T47D (cell line): ENCODE measurements around the gene BID.
A peak's percentile ranks its signal among the peaks of the same experiment; 100 is the strongest.

Experiments
- DNase-seq, 2 experiments: peaks; one replicate each; pipeline versions ENCODE4 v3.0.0 to v3.0.0-alpha.2; 2011 to 2012; ENCODE audit warnings: low read depth in 1 of 2, low spot score in 1 of 2
- JUND ChIP-seq: IDR thresholded peaks from 2 replicates; pipeline ENCODE4 v1.6.1; 2012; ENCODE audit warnings: low read depth
- in situ Hi-C: cut with HindIII; loops from 2 replicates; pipeline ENCODE4 v1.10.0; 2016; ENCODE audit warnings: low sequenced_read_pairs, low pct_unique_long_range_greater_than_20kb

Gene BID

DNA sequence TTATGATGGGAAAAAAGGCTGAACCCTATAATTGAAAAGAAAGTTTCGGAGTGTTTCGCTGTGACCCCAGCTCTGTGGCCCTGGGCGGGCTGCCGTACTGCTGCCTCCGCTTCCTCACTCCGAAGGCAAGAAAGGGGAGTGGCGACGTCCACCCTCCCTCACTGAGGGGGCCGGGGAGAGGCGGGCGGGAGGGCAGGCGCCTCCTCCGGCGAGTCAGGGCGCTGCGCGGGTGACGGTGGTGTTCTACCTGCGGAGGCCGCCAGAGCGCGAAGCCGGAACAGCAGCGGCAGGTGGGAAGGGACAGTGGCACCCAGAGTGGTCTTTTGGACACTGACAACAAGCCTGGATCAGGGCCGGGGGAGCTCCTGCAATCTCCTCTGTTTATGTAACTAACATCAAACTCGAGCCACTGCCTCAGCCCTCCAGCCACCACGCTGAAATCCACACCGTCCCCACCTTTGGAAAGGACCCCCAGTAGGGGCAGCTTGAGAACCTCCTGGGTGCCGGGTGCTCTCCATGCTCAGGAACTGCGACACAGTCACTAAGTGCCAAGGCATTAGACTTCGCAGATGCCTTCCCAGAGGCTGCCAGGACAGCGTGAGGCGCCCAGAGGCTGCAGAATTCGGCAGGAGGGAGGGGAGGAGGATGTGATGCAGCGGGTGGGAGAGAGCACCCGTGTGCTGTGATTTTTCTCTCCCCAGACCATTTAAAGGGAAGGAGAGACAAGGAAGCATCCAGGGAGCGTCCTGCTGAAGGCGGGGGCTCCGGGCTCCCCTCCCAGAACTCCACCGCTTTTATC, 25.5 kb downstream of the BID start:
- in situ Hi-C loops: no loop called here
- no peak for TF ChIP-seq JUND
- no peak for DNase-seq

DNA sequence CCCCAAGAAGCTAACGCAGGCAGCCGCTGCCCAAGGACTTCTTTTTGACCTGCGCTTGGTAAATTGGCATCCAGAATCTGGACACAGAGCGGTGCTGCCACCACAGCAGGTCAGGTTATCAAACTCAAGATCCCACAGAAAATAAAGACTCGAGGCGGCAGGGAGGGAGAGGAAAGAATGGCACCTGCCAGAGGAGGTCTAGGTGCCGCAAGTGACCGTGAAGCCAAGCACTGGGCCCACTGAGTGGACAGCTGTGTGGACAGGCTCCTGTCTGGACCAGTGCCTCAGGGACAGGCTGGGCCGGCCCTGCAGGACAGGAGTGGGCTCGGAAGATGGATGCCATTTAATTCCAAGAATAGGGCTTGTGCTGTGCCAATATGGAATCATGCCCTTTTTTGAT, 27.4 kb downstream of the BID start:
- no peak for TF ChIP-seq JUND
- in situ Hi-C loops: no loop called here
- DNase-seq: no peak

DNA sequence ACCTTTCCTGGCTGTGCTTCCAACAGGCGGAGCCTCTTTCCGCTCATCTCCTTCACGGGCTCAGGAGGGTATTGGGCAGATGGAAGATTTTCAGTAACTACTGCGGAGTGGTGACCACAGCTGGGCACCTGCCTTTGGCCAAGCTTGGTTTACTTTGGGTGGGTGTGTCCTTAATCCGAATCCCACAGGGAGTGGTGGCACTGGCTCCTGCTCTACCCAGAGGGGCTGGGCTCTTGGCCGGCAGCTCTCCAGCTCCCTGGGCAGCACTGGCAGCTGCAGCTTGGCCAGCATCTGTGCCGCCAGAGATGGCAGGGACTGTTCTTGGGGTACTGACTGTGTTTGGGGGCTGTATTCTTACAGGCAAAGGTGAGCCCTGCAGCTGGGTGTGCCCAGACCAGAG, 29.8 kb downstream of the BID start:
- TF ChIP-seq JUND: no peak
- in situ Hi-C loops: no loop called here
- DNase-seq: no peak

DNA sequence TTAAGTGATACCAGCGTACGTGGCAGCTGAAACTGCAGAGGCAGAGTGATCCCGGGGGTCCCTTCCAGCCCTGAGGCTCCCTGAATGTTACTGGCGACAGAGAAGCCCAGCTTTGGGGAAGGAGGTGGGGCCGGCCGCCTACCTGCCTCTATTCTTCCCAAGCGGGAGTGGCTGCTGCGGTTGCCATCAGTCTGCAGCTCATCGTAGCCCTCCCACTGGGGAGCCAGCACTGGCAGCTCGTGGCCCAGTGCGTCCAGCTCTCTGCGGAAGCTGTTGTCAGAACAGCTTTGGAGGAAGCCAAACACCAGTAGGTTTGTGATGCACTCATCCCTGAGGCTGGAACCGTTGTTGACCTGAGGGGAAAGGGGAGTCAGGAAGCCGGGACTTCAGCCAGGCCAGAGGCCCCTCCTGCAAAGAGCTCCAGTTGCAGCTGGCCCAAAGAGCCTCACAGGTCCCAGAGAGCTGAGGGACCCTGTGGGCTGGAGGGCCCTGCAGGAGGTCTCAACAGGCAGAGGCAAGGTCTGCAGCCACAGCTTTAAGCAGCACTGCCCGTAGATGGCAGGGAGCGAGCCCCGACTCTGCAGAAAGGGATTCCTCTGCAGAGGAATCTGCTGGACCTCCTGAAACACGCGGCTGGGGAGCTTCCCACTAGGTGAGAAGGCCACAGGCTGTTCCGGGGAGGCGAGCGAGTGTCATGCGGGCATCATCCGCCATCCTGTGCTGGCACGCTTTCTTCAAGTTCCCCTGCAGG, 30.4 kb downstream of the BID start:
- in situ Hi-C loops: no loop called here
- no peak for TF ChIP-seq JUND
- no peak for DNase-seq

DNA sequence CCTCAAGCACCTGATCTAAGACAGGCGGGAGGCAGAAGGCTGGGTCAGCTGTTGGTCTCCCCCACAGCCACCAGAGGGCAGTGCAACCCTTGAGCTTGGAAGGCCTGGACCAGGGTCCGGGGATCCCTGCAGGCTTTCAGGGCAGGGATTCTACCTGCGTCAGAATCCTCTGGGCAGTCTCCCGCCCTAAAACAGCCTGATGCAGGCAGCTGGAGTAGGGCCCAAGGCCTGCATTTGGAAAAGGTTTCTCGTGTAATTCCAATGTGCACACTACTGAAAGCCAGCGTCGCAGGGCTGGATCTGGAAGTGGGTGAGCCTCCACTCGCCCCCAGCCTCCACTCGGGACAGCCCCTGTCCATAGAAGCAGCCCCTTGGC, 31.8 kb downstream of the BID start:
- in situ Hi-C loops: no loop called here
- DNase-seq: peak; percentile 81 to 88
- no peak for TF ChIP-seq JUND

DNA sequence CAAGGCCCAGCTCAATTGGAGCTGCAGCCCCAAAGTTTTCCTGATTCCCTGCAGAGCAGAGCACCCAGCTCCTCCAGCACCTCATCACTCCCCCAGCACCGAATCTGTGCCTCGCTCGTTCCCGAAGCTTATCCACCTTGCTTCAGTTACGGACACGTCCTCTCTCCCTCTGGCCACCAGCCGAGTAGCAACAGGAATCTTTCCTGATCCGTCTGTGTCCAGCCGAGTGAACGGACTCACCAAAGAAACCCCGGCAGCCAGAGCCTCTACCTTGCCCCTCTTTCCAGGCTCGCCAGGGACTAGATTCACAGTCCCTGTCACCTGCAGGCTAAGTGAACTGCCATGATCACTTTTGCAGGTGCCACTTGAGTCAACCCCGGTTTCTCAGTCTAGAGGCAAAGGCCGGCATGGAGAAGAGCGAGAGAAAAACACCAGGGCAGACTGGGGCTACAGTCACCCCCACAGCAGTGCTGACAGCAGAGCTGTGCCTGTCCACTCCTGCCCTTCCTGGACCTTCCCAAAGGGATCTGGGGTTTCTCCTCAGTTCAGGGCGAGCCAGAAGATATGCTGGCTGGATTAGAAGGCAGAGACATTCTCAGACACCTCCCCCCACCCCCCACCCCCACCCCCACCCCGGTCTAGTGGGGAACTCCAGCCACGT, 32.3 kb downstream of the BID start:
- in situ Hi-C loops: no loop called here
- no peak for DNase-seq
- TF ChIP-seq JUND: no peak

DNA sequence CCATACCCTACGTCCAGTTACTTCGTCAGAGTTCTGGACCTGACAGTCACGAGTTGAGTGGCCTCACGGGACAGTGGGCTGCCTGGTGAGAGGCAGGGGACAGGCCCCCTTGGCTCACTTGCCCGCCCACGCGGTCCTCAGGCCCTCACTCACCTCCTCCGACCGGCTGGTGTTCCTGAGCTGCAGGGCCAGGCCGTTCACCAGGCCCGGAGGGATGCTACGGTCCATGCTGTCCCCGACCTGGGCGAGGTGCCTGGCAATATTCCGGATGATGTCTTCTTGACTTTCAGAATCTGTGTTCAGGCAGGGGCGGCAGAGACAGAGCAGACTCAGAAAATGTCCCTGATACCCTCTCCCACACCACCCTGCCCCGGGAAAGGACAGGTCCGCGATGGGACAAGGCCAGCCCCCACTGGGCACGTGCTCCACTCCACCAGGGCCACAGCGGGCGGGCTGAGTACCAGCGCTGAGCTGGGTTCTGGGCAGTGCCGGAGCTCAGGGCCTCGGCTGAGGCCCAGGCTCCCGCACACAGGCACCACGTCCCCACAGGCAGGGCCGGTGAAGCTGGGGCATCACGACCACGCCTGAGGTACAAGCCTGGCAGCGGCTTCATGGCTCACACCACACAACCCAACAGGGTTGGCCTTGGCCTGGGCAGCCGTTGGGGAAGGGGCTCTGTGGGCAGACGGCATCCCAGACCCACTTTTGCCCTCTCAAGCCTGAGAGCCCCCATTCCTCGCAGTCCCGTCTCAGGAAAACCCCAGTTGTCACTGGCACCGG, 34.9 kb downstream of the BID start:
- in situ Hi-C loops: no loop called here
- no peak for TF ChIP-seq JUND
- DNase-seq: no peak

DNA sequence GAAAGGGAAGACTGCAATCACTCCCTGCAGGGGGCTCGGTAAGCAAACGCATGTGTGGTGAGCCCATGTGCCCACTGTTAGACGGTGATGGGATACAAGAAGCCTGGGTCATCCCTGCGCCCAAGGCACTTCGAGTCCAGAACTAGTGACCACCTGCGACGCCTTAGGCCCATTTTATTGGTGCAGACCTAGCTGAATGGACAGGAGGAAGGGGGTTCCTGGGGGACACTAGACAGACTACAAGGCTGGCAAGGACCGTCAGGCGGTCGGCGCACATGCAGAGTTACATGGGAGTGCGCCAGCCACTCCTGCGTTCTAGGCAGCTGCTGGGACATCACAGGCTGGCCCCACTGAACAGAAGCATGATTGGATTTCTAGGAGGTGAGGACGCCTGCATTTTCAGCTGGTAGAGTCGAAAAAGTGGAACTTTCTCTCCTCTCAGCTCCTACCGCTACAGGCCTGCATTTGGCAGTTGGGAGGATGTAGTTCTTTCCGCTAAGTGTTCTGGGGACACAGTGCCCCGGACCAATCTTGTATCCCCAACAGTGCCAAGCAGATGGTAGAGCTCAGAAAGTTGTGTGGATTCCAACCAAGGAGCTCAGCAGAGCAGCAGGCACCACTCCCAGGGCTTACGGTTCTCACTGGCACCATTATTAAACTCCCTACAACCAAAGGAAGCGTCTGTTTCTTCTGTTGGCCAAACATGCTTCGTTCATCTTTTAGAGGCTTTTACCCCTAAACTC, 35.7 kb downstream of the BID start:
- TF ChIP-seq JUND: no peak
- DNase-seq: no peak
- in situ Hi-C loops: no loop called here

DNA sequence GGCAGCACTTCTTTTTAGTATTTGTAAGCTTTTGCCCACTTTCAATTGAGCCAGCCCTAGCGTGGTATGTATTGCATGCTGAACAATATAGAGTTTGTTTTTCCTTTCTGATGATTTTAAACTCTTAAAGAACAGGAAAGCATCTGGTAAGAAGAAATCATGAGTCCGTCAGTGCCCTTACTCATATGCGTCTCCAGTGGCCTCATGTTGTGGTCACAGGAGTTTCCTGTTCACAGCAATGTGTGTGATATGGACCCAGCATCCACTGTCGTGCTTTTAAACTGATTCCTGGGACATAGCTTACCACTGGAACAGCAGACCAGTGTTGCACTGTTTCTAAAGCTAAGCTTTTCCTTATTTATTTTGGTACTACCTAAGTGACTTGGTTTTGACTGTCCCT, 40.1 kb downstream of the BID start:
- in situ Hi-C loops: no loop called here

DNA sequence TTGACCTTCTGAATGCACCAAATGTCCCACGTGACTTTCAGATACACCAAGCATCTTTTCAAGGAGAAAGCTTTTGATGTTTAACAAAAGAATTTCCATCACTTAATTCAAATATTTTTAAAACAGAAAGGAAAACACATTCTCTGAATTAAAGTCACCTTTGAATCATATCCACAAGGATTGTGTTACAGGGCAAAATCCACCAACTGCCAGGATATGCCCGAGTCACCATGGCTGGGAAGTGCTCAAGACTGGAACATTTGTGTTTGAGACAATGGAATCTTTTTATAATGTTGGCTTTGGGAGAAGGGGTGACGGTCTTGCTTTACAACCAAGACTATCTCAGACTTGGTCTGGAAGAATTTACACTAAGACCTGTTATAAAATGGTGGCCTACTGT, 40.8 kb downstream of the BID start:
- no peak for TF ChIP-seq JUND
- in situ Hi-C loops: no loop called here
- DNase-seq: no peak

More for the DNA sequence above, 40.1 kb downstream of the BID start:
- no peak for TF ChIP-seq JUND
- DNase-seq: no peak

DNA sequence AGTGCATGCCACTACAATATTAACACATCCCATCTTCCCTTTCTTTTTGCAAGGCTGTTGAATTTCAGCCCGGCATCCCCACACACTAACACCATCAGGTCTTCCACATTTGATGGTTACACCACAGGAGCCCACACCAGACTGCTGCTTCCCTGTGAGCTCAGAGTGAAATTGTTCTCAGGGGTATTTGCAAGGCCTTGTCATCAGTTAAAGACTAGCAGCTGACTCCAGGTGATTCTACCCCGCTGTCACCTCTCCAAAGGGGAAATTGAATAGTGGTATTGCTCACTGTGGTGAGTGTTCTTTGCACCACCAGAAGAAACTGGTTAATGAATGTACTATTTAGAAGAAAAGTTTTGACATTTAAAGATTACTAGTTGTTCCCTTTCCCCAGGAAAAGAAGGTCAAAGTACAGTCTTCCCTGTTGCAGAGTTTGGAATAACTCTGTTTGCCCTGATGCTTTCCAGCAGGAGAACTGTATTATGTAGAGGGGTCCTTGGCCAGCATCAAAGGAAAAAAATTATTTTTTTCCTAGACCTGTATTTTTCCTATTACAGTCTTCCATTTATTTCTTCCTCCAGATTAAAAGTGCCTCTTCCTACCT, 41.9 kb downstream of the BID start:
- in situ Hi-C loops: no loop called here

DNA sequence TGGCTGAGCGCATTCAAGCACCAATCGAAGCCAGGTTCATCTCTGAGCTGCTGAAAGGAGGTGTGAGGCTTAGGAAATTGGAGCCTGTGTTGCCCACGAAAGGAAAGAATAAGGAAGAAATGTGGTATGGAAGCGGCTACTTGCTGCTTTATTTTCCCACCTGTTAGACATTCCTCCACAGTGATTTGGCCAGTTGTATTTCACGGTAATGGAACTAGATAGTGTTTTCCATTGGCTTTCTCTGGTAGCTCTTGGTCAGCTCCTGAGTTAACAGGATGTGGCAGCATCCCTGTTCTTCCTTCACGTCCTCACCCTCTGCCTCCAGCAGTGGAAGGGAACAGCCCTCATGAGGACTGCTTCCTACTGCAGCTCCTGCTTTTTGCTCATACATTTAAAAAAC, 44.7 kb downstream of the BID start:
- in situ Hi-C loops: no loop called here
- DNase-seq: no peak
- TF ChIP-seq JUND: no peak

More for the DNA sequence above, 41.9 kb downstream of the BID start:
- no peak for TF ChIP-seq JUND
- DNase-seq: no peak
